GM18868 (cell line): ENCODE results near the gene OR10S1.
"Not testable (repeated sequence)": the region's sequence is repeated elsewhere in the genome, so short reads cannot be mapped to it uniquely, and the experiment has no call there.

Experiments
- ATAC-seq: cut with Tn5 transposase; IDR thresholded peaks from one replicate; pipeline ENCODE4 v1.9.1; 2021; ENCODE audit warnings: mild to moderate bottlenecking, moderate library complexity; ENCODE audit not compliant: unreplicated experiment

OR10S1 gene, protein sequence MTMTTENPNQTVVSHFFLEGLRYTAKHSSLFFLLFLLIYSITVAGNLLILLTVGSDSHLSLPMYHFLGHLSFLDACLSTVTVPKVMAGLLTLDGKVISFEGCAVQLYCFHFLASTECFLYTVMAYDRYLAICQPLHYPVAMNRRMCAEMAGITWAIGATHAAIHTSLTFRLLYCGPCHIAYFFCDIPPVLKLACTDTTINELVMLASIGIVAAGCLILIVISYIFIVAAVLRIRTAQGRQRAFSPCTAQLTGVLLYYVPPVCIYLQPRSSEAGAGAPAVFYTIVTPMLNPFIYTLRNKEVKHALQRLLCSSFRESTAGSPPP

DNA sequence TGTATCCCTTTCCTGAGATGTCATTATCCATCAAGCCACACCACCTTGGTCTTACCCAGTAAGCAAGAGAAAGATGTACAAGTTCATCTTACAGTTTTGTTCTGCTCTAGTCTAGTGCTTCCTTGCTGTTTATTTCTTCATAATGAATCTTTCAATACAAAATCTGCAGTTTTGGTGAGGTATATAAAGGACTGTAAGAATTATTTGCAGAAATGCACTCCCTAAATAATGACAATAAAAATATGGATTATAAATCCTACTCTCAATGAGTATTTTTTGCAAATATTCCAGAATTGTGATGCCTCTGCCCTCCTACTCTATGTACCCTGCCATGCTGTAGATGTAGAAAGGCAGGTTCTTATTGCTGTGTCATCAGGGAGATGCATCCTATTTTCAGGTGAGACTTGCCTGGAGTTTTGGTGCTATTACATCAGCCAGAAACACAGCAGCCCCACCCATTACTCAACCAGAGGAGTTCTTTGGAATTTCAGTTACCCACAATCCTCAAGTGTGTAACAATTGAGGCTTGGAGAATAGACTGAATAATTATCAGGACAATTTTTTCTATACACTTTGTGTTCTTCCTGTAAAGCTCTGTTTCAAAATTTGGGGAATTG is at the start of gene OR10S1:
TSS of gene OR10S1 (minus strand) at position 51 of the 617 bp plus-strand sequence. CDS start 117 bp downstream, outside the sequence.
- no peak for ATAC-seq

DNA sequence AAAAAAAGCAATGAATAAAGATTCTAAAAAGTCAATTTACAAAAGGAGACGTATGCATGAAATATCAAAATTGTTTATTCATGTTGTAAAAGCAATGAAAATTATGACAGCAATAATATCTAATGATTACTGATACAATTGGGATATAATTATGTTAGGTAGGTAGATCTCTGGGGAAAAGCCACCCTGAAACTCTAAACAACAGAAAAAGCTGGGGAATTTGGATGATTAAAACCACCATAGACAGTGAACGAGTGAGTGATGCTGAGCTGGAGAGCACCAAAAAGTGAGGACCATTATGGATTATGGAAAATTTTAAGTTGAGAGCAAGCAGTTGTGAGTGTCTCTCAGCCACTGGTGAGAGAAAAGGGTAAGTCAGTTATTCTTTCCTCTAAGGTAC is 48.9 kb upstream of the OR10S1 start, which contains the start of gene OR10G8:
TSS of gene OR10G8 (plus strand) at position 301 of the 400 bp plus-strand sequence. CDS start 2,825 bp downstream, outside the sequence.
- no peak for ATAC-seq

DNA sequence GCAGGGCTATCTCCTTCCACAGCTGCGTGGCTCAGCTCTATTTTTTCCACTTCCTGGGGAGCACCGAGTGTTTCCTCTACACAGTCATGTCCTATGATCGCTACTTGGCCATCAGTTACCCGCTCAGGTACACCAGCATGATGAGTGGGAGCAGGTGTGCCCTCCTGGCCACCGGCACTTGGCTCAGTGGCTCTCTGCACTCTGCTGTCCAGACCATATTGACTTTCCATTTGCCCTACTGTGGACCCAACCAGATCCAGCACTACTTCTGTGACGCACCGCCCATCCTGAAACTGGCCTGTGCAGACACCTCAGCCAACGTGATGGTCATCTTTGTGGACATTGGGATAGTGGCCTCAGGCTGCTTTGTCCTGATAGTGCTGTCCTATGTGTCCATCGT is 38.3 kb upstream of the OR10S1 start:
- ATAC-seq = not testable (repeated sequence)

DNA sequence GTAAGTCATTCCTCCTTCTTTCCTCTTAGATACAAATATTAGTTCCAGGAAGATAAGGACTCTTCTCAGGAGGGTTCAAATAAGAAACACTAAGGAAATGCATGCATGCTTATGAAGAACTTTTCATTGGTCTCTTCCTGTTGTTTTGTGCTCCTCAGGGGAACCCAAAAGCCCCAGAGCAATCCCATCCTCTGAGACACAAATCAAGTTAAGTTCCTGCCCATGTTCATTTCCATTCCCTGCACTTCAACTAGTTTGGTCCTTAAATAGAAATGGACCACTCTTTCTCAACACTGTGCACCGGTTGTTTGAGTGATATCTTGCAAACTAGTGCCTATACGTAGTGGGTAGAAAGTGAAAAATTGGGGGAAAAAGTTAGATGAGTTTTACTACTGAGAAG is 35.1 kb upstream of the OR10S1 start, which contains the start of gene OR10G4:
TSS of gene OR10G4 (plus strand) at position 301 of the 400 bp plus-strand sequence. CDS start 2,578 bp downstream, outside the sequence.
- no peak for ATAC-seq

DNA sequence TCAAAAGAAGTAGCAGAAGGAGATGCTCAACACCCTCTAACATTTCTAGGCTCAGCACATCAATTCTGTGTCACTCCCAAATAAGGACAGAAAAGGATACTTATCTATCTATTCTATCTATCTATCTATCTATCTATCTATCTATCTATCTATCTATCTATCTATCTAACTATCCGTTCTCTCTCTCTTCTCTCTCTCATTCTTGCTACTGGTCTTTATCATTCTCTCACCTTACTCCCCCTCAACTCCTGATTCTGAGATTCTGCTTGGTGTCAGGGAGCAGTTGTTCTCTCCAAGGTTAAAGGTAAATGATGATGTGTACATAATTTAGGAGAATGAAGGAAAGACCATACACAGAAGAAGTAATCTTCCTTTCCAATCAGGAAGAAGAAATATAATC is 17.5 kb upstream of the OR10S1 start, which contains the start of gene OR10G6:
TSS of gene OR10G6 (minus strand) at position 43 of the 400 bp plus-strand sequence. CDS start at position 43, 0 bp downstream.
- ATAC-seq = no peak

DNA sequence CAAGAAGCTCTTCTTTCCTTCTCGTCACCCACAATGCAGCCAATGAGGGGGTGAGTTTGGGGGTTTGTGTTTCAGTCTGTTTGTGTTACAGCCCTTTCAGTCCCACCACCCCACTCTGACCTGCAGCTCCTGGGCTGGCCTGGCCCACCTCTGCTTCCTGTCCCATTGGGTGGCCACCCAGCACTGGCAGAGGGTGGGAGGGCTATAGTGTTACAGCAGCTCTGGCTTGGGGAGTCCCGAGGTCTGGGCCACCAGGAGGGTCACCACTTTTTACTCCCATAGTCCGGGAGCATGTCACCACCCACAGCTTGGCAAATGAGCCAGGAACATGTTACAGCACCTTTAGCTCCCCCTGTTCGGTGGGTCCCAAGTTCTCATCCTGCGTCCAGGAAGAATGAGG is 1.7 kb upstream of the OR10S1 start:
- ATAC-seq = no peak

DNA sequence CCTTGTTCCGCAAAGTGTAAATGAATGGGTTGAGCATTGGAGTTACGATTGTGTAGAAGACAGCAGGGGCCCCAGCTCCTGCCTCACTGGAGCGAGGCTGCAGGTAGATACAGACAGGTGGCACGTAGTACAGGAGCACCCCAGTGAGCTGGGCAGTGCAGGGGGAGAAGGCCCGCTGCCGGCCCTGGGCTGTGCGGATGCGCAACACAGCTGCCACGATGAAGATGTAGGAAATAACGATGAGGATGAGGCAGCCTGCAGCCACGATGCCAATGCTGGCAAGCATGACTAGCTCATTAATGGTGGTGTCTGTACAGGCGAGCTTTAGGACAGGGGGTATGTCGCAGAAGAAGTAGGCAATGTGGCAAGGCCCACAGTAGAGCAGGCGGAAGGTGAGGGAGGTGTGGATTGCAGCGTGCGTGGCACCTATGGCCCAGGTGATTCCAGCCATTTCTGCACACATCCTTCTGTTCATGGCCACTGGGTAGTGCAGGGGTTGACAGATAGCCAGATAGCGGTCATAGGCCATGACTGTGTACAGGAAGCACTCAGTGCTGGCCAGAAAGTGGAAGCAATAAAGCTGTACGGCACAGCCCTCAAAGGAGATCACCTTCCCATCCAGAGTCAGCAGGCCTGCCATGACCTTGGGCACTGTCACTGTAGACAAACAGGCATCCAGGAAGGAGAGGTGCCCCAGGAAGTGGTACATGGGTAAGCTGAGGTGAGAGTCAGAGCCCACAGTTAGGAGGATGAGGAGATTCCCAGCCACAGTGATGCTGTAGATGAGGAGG is 616 bp downstream of the OR10S1 start:
- no peak for ATAC-seq

DNA sequence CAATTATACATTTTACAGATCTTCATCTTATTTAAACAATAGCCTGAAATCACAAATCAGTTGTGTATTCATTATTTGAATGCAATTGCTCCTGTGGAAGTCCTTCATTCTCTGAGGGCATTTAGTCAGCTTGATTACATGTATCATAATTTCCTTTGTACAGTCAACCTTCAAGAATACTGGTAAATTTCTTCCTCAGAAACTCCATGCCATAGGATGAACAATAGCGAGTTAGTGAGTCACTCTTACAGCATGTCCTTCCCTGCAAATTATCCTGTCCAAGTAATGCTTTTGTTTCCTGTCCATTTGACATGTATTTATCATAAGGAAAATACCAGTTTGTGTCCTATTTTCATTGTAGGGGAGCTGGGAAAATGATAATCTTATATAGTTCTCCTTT is 3.8 kb downstream of the OR10S1 start:
- no peak for ATAC-seq

DNA sequence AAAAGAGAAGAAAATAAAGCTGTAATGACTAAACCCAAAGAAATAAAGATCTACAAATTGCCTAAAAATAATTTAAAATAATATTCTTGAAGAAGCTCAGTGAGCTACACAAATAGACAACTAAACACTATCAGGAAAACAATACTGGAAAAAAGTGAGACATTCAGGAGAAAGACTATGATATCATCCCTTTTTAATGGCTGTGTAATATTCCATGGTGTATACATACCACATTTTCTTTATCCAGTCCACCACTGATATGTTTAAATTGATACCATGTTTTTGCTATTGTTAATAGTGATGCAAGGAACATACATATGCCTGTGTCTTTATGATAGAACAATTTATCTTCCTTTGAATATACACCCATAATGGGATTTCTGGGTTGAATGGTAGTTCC is 20.8 kb downstream of the OR10S1 start:
- ATAC-seq = no peak

DNA sequence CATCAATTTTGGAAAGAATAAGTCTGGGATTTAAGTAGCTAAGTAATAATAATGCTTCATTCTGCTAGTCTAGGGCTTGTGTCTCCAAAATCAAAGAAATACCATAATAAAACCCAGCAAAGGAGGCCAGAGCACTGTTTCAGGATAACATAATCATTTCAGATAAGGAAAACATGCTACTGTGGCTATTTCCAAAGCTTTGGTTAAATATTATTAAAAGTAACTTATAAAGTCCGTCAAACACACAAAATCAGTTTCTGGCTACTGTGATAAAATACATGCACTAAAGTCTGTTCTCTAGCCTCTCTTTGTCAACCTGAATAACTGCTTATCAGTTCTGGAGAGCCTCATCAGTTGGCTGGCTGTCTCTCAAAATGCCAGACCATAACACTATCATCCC is 32.4 kb downstream of the OR10S1 start:
- no peak for ATAC-seq

DNA sequence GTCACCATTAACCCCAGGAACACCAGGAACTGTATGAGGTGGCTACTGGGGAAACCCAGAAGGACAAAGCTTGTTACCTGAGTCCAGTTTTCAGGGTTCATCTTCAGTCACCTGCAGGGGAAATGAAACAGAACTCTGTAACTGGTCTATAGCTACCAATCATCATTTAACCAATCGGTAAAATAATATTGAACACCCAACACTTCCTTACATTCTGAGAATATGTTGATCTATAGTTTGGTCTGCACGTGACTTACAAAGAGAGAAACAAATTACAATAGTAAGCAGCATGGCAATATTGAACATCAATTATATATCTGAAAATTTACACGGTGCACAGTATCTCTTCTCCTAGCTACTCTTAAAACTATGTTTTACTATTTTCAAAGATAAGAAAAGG is 33.8 kb downstream of the OR10S1 start, which contains the start of gene OR6T1:
TSS of gene OR6T1 (minus strand) at position 101 of the 400 bp plus-strand sequence. CDS start at position 101, 0 bp downstream.
- no peak for ATAC-seq

DNA sequence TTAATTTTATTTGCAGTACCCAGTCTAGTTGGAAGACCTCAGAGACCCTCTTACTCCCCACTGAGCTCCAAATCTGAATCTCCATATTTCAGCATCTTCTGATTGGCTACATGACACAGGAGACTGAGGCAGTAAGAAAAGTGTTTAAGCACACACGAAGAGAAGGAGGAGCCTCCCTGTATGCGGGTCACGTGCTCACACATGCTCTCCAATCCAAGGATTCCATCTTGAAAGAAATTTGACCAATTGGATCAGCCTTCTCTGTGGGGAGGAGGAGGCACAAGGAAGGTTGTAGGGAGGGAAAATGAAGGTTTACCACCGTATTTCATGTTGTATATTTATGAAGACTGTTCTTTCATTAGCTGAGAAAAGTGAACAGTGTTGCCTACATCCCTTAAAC is 35.2 kb downstream of the OR10S1 start:
- ATAC-seq = no peak

DNA sequence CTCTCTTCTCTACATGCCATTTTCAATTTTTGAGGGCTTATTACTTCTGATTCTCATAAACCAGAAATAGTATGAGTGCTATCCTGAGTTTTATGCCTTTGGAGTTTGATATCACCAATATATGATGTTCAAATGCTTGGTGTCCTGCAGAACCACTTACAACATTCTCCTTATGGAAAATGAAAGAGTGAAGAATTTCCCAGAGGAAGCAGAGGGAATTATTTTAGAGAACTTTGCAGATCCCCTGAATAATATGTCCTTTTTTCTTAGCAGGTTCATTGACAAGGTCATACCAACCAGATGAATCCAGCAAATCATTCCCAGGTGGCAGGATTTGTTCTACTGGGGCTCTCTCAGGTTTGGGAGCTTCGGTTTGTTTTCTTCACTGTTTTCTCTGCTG is 38.3 kb downstream of the OR10S1 start, which contains the start of gene OR4D5:
TSS of gene OR4D5 (plus strand) at position 301 of the 400 bp plus-strand sequence. CDS start at position 301, 0 bp downstream.
- no peak for ATAC-seq
